OCI-LY7 (cell line): ENCODE data around the gene NUP133. TPM values are rescaled to one million over a fixed set of nuclear protein-coding genes. Genes with fewer than 3 reads are reported as not detected.
"Not testable (repeated sequence)": the region's sequence is repeated elsewhere in the genome, so short reads cannot be mapped to it uniquely, and the experiment has no call there.

Source experiments
- BruUV-seq: library from RNA; stranded (reverse); fragments of 400-500 nt; replicated peaks from 2 replicates; lab custom pipeline; 2021; lab: Mats Ljungman, UMichigan
- CTCF ChIA-PET: fragments of 300-600 bp; sonication (Branson Sonifier 250); formaldehyde crosslinking; loops from one replicate; lab custom pipeline; 2022; ENCODE audit warnings: antibody characterized with exemption; ENCODE audit not compliant: unreplicated experiment; lab: Charles Lee
- POLR2A ChIA-PET: fragments of 300-600 bp; sonication (Branson Sonifier 250); formaldehyde crosslinking; loops from one replicate; lab custom pipeline; 2022; ENCODE audit warnings: antibody characterized with exemption; lab: Charles Lee
- DNase-seq: peaks from one replicate; pipeline ENCODE4 v3.0.0-alpha.2; 2015; ENCODE audit warnings: low spot score
- H2AFZ ChIP-seq: fragments of 200-600 bp; sonication (generic), shearing (Covaris generic); 2 replicates; pipeline ENCODE4 v1.6.1; 2014; ENCODE audit warnings: mild to moderate bottlenecking, antibody characterized with exemption, low read length, moderate library complexity
- H3K27ac ChIP-seq: fragments of 200-600 bp; sonication (generic); 2 replicates; pipeline ENCODE4 v1.5.1; 2014; ENCODE audit warnings: mixed run types, low read depth, mild to moderate bottlenecking, moderate library complexity, low read length, inconsistent platforms; ENCODE audit not compliant: poor library complexity, severe bottlenecking
- H3K36me3 ChIP-seq: fragments of 200-600 bp; sonication (generic); 2 replicates; pipeline ENCODE4 v1.6.1; 2014; ENCODE audit warnings: mild to moderate bottlenecking, antibody characterized with exemption, low read length, moderate library complexity, mixed read lengths; ENCODE audit not compliant: insufficient read depth
- H3K4me1 ChIP-seq: fragments of 200-600 bp; sonication (generic); 2 replicates; pipeline ENCODE4 v1.5.1; 2014; ENCODE audit warnings: mild to moderate bottlenecking, low read length; ENCODE audit not compliant: insufficient read depth, poor library complexity, severe bottlenecking
- H3K4me2 ChIP-seq: fragments of 200-600 bp; sonication (generic); 2 replicates; pipeline ENCODE4 v1.6.1; 2014; ENCODE audit warnings: mild to moderate bottlenecking, low read length
- H3K4me3 ChIP-seq: fragments of 200-600 bp; sonication (generic); 2 replicates; pipeline ENCODE4 v1.5.1; 2014; ENCODE audit warnings: mild to moderate bottlenecking, low read depth, low read length; ENCODE audit not compliant: poor library complexity, severe bottlenecking
- H3K79me2 ChIP-seq: fragments of 200-600 bp; sonication (generic); 2 replicates; pipeline ENCODE4 v1.6.1; 2016; ENCODE audit warnings: low read depth, mild to moderate bottlenecking, low read length, moderate library complexity, mixed read lengths; ENCODE audit not compliant: insufficient read depth
- H3K9me2 ChIP-seq: fragments of 200-600 bp; sonication (generic); 2 replicates; pipeline ENCODE4 v1.6.1; 2016; ENCODE audit warnings: mild to moderate bottlenecking, low read length, mixed read lengths; ENCODE audit not compliant: insufficient read depth
- H3K9me3 ChIP-seq: fragments of 200-600 bp; sonication (generic); 2 replicates; pipeline ENCODE4 v1.6.1; 2014; ENCODE audit warnings: mild to moderate bottlenecking, mixed run types, low read length, mixed read lengths
- H4K20me1 ChIP-seq: fragments of 200-600 bp; sonication (generic); 2 replicates; pipeline ENCODE4 v1.6.1; 2014; ENCODE audit warnings: mild to moderate bottlenecking, antibody characterized with exemption, low read length, moderate library complexity, mixed read lengths; ENCODE audit not compliant: insufficient read depth
- CTCF ChIP-seq: fragments of 200-600 bp; sonication (generic); conservative IDR thresholded peaks from 2 replicates; pipeline ENCODE4 v1.5.1; 2014; ENCODE audit warnings: mild to moderate bottlenecking, antibody characterized with exemption, low read length, moderate library complexity, mixed read lengths
- EZH2phosphoT487 ChIP-seq: fragments of 200-600 bp; sonication (generic); IDR thresholded peaks from 2 replicates; pipeline ENCODE4 v1.6.1; 2018; ENCODE audit warnings: low read depth, borderline replicate concordance, mild to moderate bottlenecking, mixed run types, antibody characterized with exemption, low read length, moderate library complexity, mixed read lengths
- intact Hi-C: fragments of 100-400 bp; cut with micrococcal nuclease; formaldehyde crosslinking; loops from one replicate; pipeline ENCODE4 v1.10.0; 2022; ENCODE audit not compliant: unreplicated experiment
- small RNA-seq: library from RNA; depleted of rRNA; stranded (forward); fragments of <200 nt; gene quantifications from one replicate; pipeline ENCODE3, GENCODE V24; 2014
- total RNA-seq, 2 experiments: library from RNA; depleted of rRNA in 1 of 2; stranded (reverse); fragments of >200 nt in 1 of 2; shearing (Covaris generic) in 1 of 2; gene quantifications; 2 replicates each; pipeline ENCODE4 v1.2.3, GENCODE V29; 2014 to 2022

The NUP133 gene
- total RNA-seq, 2 experiments from 2014 or later: 33.0 to 50.4 TPM

GRCh38 chr1:229396585-229397206 lies 111.4 kb downstream of the NUP133 start:
- H3K4me3 ChIP-seq: no peak overlapping the region
- H4K20me1 ChIP-seq: no peaks in the 10 kb centered on the region
- H3K27ac ChIP-seq: no peak overlapping the region
- TF ChIP-seq CTCF (no peak), EZH2phosphoT487 (no peak)
- intact Hi-C loops: no loop called here
- no peaks in the 10 kb centered on the region for H3K9me2 ChIP-seq
- no peaks in the 10 kb centered on the region for H3K4me1 ChIP-seq
- no peak overlapping the region for H3K4me2 ChIP-seq
- H3K36me3 ChIP-seq: no peaks in the 10 kb centered on the region
- no TSS peak for BruUV-seq
- ChIA-PET POLR2A (no interaction called here), CTCF (no interaction called here)
- H3K9me3 ChIP-seq: no peaks in the 10 kb centered on the region
- no peak overlapping the region for H2AFZ ChIP-seq
- DNase-seq: no peak
- no peaks in the 10 kb centered on the region for H3K79me2 ChIP-seq

- DNase-seq, CTCF ChIA-PET, H3K9me3 ChIP-seq, H3K27ac ChIP-seq, H4K20me1 ChIP-seq, BruUV-seq, H3K4me3 ChIP-seq, H3K4me2 ChIP-seq, intact Hi-C loops, H3K79me2 ChIP-seq, H3K9me2 ChIP-seq, H3K36me3 ChIP-seq, POLR2A ChIA-PET, H2AFZ ChIP-seq, H3K4me1 ChIP-seq: not testable (repeated sequence)
These were observed 113.6 kb downstream of the NUP133 start for GRCh38 chr1:229394517-229394916.

GRCh38 chr1:229392936-229393335 lies 115.2 kb downstream of the NUP133 start:
- CTCF ChIA-PET: interaction anchor here (0.5 kb wide), 1 partner anchor 203 kb away, joined by 3 read pairs; no protein-coding TSS in a partner anchor

More at GRCh38 chr1:229392936-229393335, 115.2 kb downstream of the NUP133 start:
- Histone ChIP-seq H3K9me2 (no peaks in the 10 kb centered on the region), H2AFZ (no peak overlapping the region), H3K36me3 (no peaks in the 10 kb centered on the region), H3K4me2 (no peak overlapping the region), H3K79me2 (no peaks in the 10 kb centered on the region), H3K9me3 (no peaks in the 10 kb centered on the region), H4K20me1 (no peaks in the 10 kb centered on the region), H3K4me3 (no peak overlapping the region), H3K4me1 (no peaks in the 10 kb centered on the region), H3K27ac (no peak overlapping the region)
- intact Hi-C loops: no loop called here
- no TSS peak for BruUV-seq
- no peak for TF ChIP-seq CTCF
- no peak for TF ChIP-seq EZH2phosphoT487
- no peak for DNase-seq
- POLR2A ChIA-PET: interaction anchor here (0.6 kb wide), 2 partner anchors 166 to 459 kb away, joined by 3 read pairs; no protein-coding TSS in a partner anchor

Small RNA genes lying within 50 kb of the gene (small RNA-seq; reads per million reads assigned to genes)
- gene RN7SKP276 (not detected), gene RNA5SP78 (0.21 reads per million), gene RNU4-21P (not detected)

Other genes starting within 250 kb of the NUP133 start
- 20.0 and 27.9 TPM in 2 replicates for gene RAB4A, start 237.2 kb downstream of the NUP133 start, total RNA-seq (2014; rRNA removed; shearing (Covaris generic))
- gene RAB4A, start 237.2 kb downstream of the NUP133 start, total RNA-seq (2022): 17.5 and 22.8 TPM in 2 replicates
- gene CCSAP, start 165.3 kb downstream of the NUP133 start, total RNA-seq (2014; rRNA removed; shearing (Covaris generic)): 9.3 and 10.5 TPM in 2 replicates
- 15.7 and 16.9 TPM in 2 replicates for gene CCSAP, start 165.3 kb downstream of the NUP133 start, total RNA-seq (2022)
- gene ACTA1, start 74.2 kb downstream of the NUP133 start, total RNA-seq (2014; rRNA removed; shearing (Covaris generic)): not detected in 2 replicates
- not detected in 2 replicates for gene ACTA1, start 74.2 kb downstream of the NUP133 start, total RNA-seq (2022)
- 14.1 and 16.4 TPM in 2 replicates for gene ABCB10, start 50.4 kb upstream of the NUP133 start, total RNA-seq (2014; rRNA removed; shearing (Covaris generic))
- gene ABCB10, start 50.4 kb upstream of the NUP133 start, total RNA-seq (2022): 25.4 and 27.2 TPM in 2 replicates
- gene TAF5L, start 117.8 kb upstream of the NUP133 start, total RNA-seq (2014; rRNA removed; shearing (Covaris generic)): 23.5 and 32.9 TPM in 2 replicates
- gene TAF5L, start 117.8 kb upstream of the NUP133 start, total RNA-seq (2022): 30.3 and 33.7 TPM in 2 replicates
- 27.0 and 30.2 TPM in 2 replicates for gene URB2, start 117.9 kb upstream of the NUP133 start, total RNA-seq (2014; rRNA removed; shearing (Covaris generic))
- 17.3 and 25.1 TPM in 2 replicates for gene URB2, start 117.9 kb upstream of the NUP133 start, total RNA-seq (2022)